Dermis blood vessel endothelial cell (primary cell): ENCODE data around the gene TMEM131. TPM values are rescaled to one million over a fixed set of nuclear protein-coding genes. Genes with fewer than 3 reads are reported as not detected.
A peak's percentile ranks its signal among the peaks of the same experiment; 100 is the strongest.

Source experiments
- DNase-seq: peaks from one replicate; pipeline ENCODE4 v3.0.0; 2010
- total RNA-seq: library from RNA; depleted of rRNA; stranded (reverse); fragments of >200 nt; gene quantifications from 2 replicates; pipeline ENCODE4 v1.2.3, GENCODE V29; 2014

The TMEM131 gene
- total RNA-seq, 1 donor from 2014 or later, result 22.3 TPM

GRCh38 chr2:97798416-97798815 is 197.3 kb downstream of the TMEM131 start:
- no peak for DNase-seq

- no peak for DNase-seq
These were observed 198.4 kb downstream of the TMEM131 start for GRCh38 chr2:97797355-97797754.

GRCh38 chr2:97796465-97797126 is 199.2 kb downstream of the TMEM131 start:
- no peak for DNase-seq

GRCh38 chr2:97792416-97792815 is 203.3 kb downstream of the TMEM131 start:
- no peak for DNase-seq

- DNase-seq, result no peak
These were observed 206.6 kb downstream of the TMEM131 start for GRCh38 chr2:97788986-97789644.

- DNase-seq, result no peak
These were observed 209.9 kb downstream of the TMEM131 start for GRCh38 chr2:97785818-97786217.

- DNase-seq, result no peak
These were observed 210.8 kb downstream of the TMEM131 start for GRCh38 chr2:97784953-97785352.

- DNase-seq, result no peak
These were observed 213.8 kb downstream of the TMEM131 start for GRCh38 chr2:97781981-97782380.

- DNase-seq, result no peak
These were observed 216.6 kb downstream of the TMEM131 start for GRCh38 chr2:97779141-97779540.

- no peak for DNase-seq
These were observed 220.7 kb downstream of the TMEM131 start for GRCh38 chr2:97775074-97775473.

- peak; percentile 53 for DNase-seq
These were observed 221.3 kb downstream of the TMEM131 start for GRCh38 chr2:97774425-97774824.

GRCh38 chr2:97770445-97770844 is 225.3 kb downstream of the TMEM131 start:
- DNase-seq, result no peak

GRCh38 chr2:97769711-97770110 is 226.0 kb downstream of the TMEM131 start:
- no peak for DNase-seq

GRCh38 chr2:97769308-97769707 is 226.4 kb downstream of the TMEM131 start:
- no peak for DNase-seq

- peak; percentile 13 for DNase-seq
These were observed 229.2 kb downstream of the TMEM131 start for GRCh38 chr2:97766567-97766966.

- DNase-seq, result no peak
These were observed 229.8 kb downstream of the TMEM131 start for GRCh38 chr2:97765933-97766332.

- no peak for DNase-seq
These were observed 231.0 kb downstream of the TMEM131 start for GRCh38 chr2:97764559-97765263.

- DNase-seq, result no peak
These were observed 232.4 kb downstream of the TMEM131 start for GRCh38 chr2:97763176-97763845.

- no peak for DNase-seq
These were observed 234.6 kb downstream of the TMEM131 start for GRCh38 chr2:97761192-97761591.

- DNase-seq, result no peak
These were observed 235.2 kb downstream of the TMEM131 start for GRCh38 chr2:97760480-97761049.

GRCh38 chr2:97759727-97760407 is 235.9 kb downstream of the TMEM131 start:
- DNase-seq, result no peak

- no peak for DNase-seq
These were observed 237.5 kb downstream of the TMEM131 start for GRCh38 chr2:97758131-97758705.
